Activated CD8-positive, alpha-beta T cell treated with anti-CD3 and anti-CD28 coated beads, Interleukin-2, amount 10 ng/mL, durations not matched to agents 7 days and 5 days (primary cell): ENCODE measurements around the gene SRPRB. TPM values are rescaled to one million over a fixed set of nuclear protein-coding genes. Genes with fewer than 3 reads are reported as not detected.

ENCODE experiments used
- ATAC-seq: fragments of 150-1000 bp; cut with Tn5 transposase; one replicate; pipeline ENCODE4 v1.10.0; 2021; ENCODE audit warnings: moderate library complexity
- CTCF ChIA-PET: fragments of 350-600 bp; sonication (Branson Sonifier 250); formaldehyde crosslinking; loops from one replicate; lab custom pipeline; 2021; ENCODE audit warnings: antibody characterized with exemption; lab: Charles Lee
- POLR2A ChIA-PET: fragments of 350-600 bp; sonication (Branson Sonifier 250); formaldehyde crosslinking; loops from one replicate; lab custom pipeline; 2021; ENCODE audit warnings: antibody characterized with exemption; lab: Charles Lee
- DNase-seq: peaks from one replicate; pipeline ENCODE4 v3.0.0-alpha.2; 2020
- H3K27ac Mint-ChIP-seq: one replicate; pipeline ENCODE4 v1.8.0; 2021; ENCODE audit warnings: mild to moderate bottlenecking, mixed read lengths
- H3K27me3 Mint-ChIP-seq: one replicate; pipeline ENCODE4 v1.8.0; 2021; ENCODE audit warnings: low read depth, mixed read lengths
- H3K36me3 Mint-ChIP-seq: one replicate; pipeline ENCODE4 v1.8.0; 2021; ENCODE audit warnings: low read depth, mixed read lengths
- H3K4me1 Mint-ChIP-seq: one replicate; pipeline ENCODE4 v1.8.0; 2021; ENCODE audit warnings: low read depth, mixed read lengths
- H3K4me3 Mint-ChIP-seq: one replicate; pipeline ENCODE4 v1.8.0; 2021; ENCODE audit warnings: mild to moderate bottlenecking, mixed read lengths
- H3K9me3 Mint-ChIP-seq: one replicate; pipeline ENCODE4 v1.8.0; 2022; ENCODE audit warnings: mixed read lengths; ENCODE audit not compliant: insufficient read depth
- total RNA-seq, 2 experiments: library from RNA; stranded (reverse); gene quantifications; one replicate each; pipeline ENCODE4 v1.2.3, GENCODE V29; 2021

Gene SRPRB
- total RNA-seq, 2 experiments from 2014 or later, result 45.3 to 48.1 TPM

- CTCF ChIA-PET, result no interaction called here
- ATAC-seq (no peak), DNase-seq (no peak)
- Mint-ChIP-seq H3K4me3 (no peak overlapping the region), H3K27me3 (peaks cover 30% of the 10 kb centered on the region), H3K36me3 (no peaks in the 10 kb centered on the region), H3K27ac (no peak overlapping the region), H3K9me3 (no peaks in the 10 kb centered on the region), H3K4me1 (no peaks in the 10 kb centered on the region)
- POLR2A ChIA-PET, result no interaction called here
Measured at GRCh38 chr3:133781570-133781969, 24.0 kb upstream of the SRPRB start.

GRCh38 chr3:133782454-133782853, 23.2 kb upstream of the SRPRB start:
- H3K27me3 Mint-ChIP-seq, result peaks cover 36% of the 10 kb centered on the region
- no peaks in the 10 kb centered on the region for H3K4me1 Mint-ChIP-seq
- H3K9me3 Mint-ChIP-seq, result no peaks in the 10 kb centered on the region
- DNase-seq (no peak), ATAC-seq (no peak)
- H3K36me3 Mint-ChIP-seq, result no peaks in the 10 kb centered on the region
- ChIA-PET CTCF (no interaction called here), POLR2A (no interaction called here)
- no peak overlapping the region for H3K4me3 Mint-ChIP-seq
- H3K27ac Mint-ChIP-seq, result no peak overlapping the region

DNA sequence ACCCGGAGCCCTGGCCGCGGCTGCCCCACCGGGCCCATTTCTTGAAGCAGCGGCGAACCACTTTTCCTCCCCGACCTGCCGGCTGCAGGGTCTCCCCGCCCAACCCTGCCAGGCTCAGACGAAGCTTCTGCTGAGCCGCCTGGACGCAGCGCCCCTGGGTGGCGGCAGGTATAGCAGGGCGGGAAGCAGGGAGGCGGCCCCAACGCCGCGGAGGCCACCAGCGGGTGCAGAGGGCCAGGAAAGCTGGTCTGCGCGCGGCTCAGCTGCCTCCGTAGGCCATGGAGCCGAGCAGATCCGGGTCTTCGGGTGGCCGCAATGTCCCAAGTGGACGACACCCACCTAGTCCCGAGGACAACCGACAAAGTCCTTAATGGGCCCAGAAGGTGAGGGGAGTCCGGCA, 21.9 kb upstream of the SRPRB start:
- Mint-ChIP-seq H3K36me3 (no peaks in the 10 kb centered on the region), H3K4me1 (no peaks in the 10 kb centered on the region), H3K4me3 (no peak overlapping the region), H3K27me3 (peaks cover 38% of the 10 kb centered on the region), H3K27ac (no peak overlapping the region), H3K9me3 (no peaks in the 10 kb centered on the region)
- CTCF ChIA-PET, result no interaction called here
- ATAC-seq (no peak), DNase-seq (no peak)
- POLR2A ChIA-PET, result no interaction called here

GRCh38 chr3:133788024-133788423, 17.6 kb upstream of the SRPRB start:
- Mint-ChIP-seq H3K4me3 (no peak overlapping the region), H3K36me3 (peaks cover 2% of the 10 kb centered on the region), H3K4me1 (no peaks in the 10 kb centered on the region), H3K27ac (no peak overlapping the region), H3K9me3 (peaks cover 12% of the 10 kb centered on the region), H3K27me3 (peaks cover 22% of the 10 kb centered on the region)
- ATAC-seq, result no peak
- CTCF ChIA-PET, result no interaction called here
- no peak for DNase-seq
- POLR2A ChIA-PET, result no interaction called here

DNA sequence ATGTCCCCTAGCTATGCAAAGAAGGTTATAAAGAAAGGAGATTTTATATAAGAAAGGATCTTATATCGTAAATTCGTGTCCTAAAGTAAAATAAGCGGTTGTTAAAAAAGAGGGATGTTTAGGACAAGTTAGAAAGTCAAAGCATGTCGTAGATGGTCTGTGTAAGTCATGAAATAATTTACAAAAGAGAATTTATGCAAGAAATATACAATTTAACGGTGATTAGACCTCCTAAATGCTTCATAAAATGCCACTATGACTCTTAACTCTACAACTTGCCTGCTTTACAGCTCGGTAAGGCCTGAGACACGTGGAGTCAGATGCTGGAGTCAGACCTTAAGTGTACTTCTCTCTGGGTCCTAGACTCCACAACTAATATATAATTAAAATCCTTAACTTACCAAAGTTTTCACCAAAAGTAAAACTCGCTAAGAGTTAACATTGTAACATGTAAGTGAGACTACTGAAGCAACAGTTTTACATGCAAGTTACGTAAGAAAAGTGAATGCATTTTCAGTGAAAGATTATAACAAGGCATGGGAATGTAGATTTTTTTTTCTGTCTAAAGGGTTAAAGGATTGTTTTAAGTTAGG, 13.3 kb upstream of the SRPRB start:
- peaks cover 3% of the 10 kb centered on the region for H3K27me3 Mint-ChIP-seq
- no peaks in the 10 kb centered on the region for H3K4me1 Mint-ChIP-seq
- peaks cover 20% of the 10 kb centered on the region for H3K9me3 Mint-ChIP-seq
- no peak overlapping the region for H3K27ac Mint-ChIP-seq
- ATAC-seq (no peak), DNase-seq (no peak)
- H3K4me3 Mint-ChIP-seq, result no peak overlapping the region
- POLR2A ChIA-PET, result no interaction called here
- CTCF ChIA-PET, result no interaction called here
- peaks cover 2% of the 10 kb centered on the region for H3K36me3 Mint-ChIP-seq

GRCh38 chr3:133797396-133798105, 8.1 kb upstream of the SRPRB start:
- H3K36me3 Mint-ChIP-seq, result no peaks in the 10 kb centered on the region
- CTCF ChIA-PET, result no interaction called here
- POLR2A ChIA-PET, result no interaction called here
- peaks cover 24% of the 10 kb centered on the region for H3K27me3 Mint-ChIP-seq
- H3K27ac Mint-ChIP-seq, result no peak overlapping the region
- H3K9me3 Mint-ChIP-seq, result peaks cover 12% of the 10 kb centered on the region
- no peak for ATAC-seq
- DNase-seq, result no peak
- no peak overlapping the region for H3K4me3 Mint-ChIP-seq
- no peaks in the 10 kb centered on the region for H3K4me1 Mint-ChIP-seq

- ATAC-seq, result no peak
- H3K27me3 Mint-ChIP-seq, result peaks cover 24% of the 10 kb centered on the region
Measured at GRCh38 chr3:133799794-133800585, 5.6 kb upstream of the SRPRB start.

GRCh38 chr3:133803469-133803868, 2.1 kb upstream of the SRPRB start:
- no peak overlapping the region for H3K27ac Mint-ChIP-seq
- no peak for DNase-seq
- H3K27me3 Mint-ChIP-seq, result peaks cover 16% of the 10 kb centered on the region
- no peaks in the 10 kb centered on the region for H3K9me3 Mint-ChIP-seq
- H3K4me3 Mint-ChIP-seq, result no peak overlapping the region
- H3K36me3 Mint-ChIP-seq, result peaks cover 18% of the 10 kb centered on the region
- no peak for ATAC-seq
- POLR2A ChIA-PET, result no interaction called here
- H3K4me1 Mint-ChIP-seq, result peaks cover 26% of the 10 kb centered on the region
- CTCF ChIA-PET, result interaction anchor here (1.6 kb wide), 1 partner anchor 124 kb away, joined by 4 read pairs; no protein-coding TSS in a partner anchor

More at GRCh38 chr3:133799794-133800585, 5.6 kb upstream of the SRPRB start:
- H3K4me3 Mint-ChIP-seq, result no peak overlapping the region
- no peak overlapping the region for H3K27ac Mint-ChIP-seq
- no peaks in the 10 kb centered on the region for H3K36me3 Mint-ChIP-seq
- ChIA-PET CTCF (no interaction called here), POLR2A (interaction anchor here (0.6 kb wide), 1 partner anchor 1311 kb away, joined by 3 read pairs; no protein-coding TSS in a partner anchor)
- H3K9me3 Mint-ChIP-seq, result no peaks in the 10 kb centered on the region
- DNase-seq, result no peak
- peaks cover under 1% of the 10 kb centered on the region for H3K4me1 Mint-ChIP-seq

- DNase-seq (no peak), ATAC-seq (no peak)
- Mint-ChIP-seq H3K9me3 (no peaks in the 10 kb centered on the region), H3K36me3 (peaks cover 25% of the 10 kb centered on the region), H3K4me1 (peaks cover 26% of the 10 kb centered on the region), H3K27me3 (peaks cover 14% of the 10 kb centered on the region), H3K27ac (peak overlapping the region; percentile 97), H3K4me3 (peak overlapping the region; percentile 98)
- POLR2A ChIA-PET, result no interaction called here
- CTCF ChIA-PET, result interaction anchor here (1.6 kb wide), 1 partner anchor 123 kb away, joined by 4 read pairs; no protein-coding TSS in a partner anchor
Measured at GRCh38 chr3:133804896-133805295, 719 bp upstream of the SRPRB start.

DNA sequence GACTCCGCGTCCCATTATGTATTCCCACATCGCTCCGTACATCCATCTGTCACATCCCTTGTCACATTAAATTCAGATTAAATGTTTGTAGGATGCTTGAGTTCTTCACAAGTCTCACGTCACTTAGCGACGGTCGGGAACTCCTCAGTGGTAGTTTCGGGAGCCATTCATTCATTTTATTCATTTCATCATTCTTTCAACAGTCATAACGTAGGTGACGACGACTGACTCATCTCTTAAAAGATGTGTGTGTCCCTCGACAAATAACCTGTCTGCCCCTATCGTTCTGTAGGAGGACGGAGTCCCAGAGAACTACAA, 272 bp upstream of the SRPRB start:
- ATAC-seq (no peak), DNase-seq (no peak)
- CTCF ChIA-PET, result interaction anchor here (1.6 kb wide), 1 partner anchor 123 kb away, joined by 4 read pairs; no protein-coding TSS in a partner anchor
- Mint-ChIP-seq H3K36me3 (peaks cover 29% of the 10 kb centered on the region), H3K27me3 (peaks cover 12% of the 10 kb centered on the region), H3K9me3 (no peaks in the 10 kb centered on the region), H3K4me3 (peak overlapping the region; percentile 98), H3K27ac (peak overlapping the region; percentile 97), H3K4me1 (peaks cover 26% of the 10 kb centered on the region)
- POLR2A ChIA-PET, result no interaction called here

- CTCF ChIA-PET, result no interaction called here
- DNase-seq (no peak), ATAC-seq (no peak)
- POLR2A ChIA-PET, result no interaction called here
- Mint-ChIP-seq H3K36me3 (peaks cover 58% of the 10 kb centered on the region), H3K4me3 (no peak overlapping the region), H3K27ac (no peak overlapping the region), H3K4me1 (peaks cover 9% of the 10 kb centered on the region), H3K27me3 (no peaks in the 10 kb centered on the region), H3K9me3 (no peaks in the 10 kb centered on the region)
Measured at GRCh38 chr3:133812872-133813271, 7.3 kb downstream of the SRPRB start.

- ChIA-PET POLR2A (no interaction called here), CTCF (no interaction called here)
- DNase-seq, result no peak
- peaks cover 4% of the 10 kb centered on the region for H3K4me1 Mint-ChIP-seq
- H3K27me3 Mint-ChIP-seq, result no peaks in the 10 kb centered on the region
- no peaks in the 10 kb centered on the region for H3K9me3 Mint-ChIP-seq
- no peak for ATAC-seq
- H3K36me3 Mint-ChIP-seq, result peaks cover 51% of the 10 kb centered on the region
- H3K27ac Mint-ChIP-seq, result no peak overlapping the region
- H3K4me3 Mint-ChIP-seq, result no peak overlapping the region
Measured at GRCh38 chr3:133815386-133815785, 9.8 kb downstream of the SRPRB start.
